Measurements from ENCODE around the gene CHRM4.
"Not testable (repeated sequence)": the region's sequence is repeated elsewhere in the genome, so short reads cannot be mapped to it uniquely, and the experiment has no call there.

The CHRM4 gene

GRCh38 chr11:46381819-46382645 lies 9.5 kb downstream of the CHRM4 start:
- DNase-seq (ENCODE audit: low read depth), result no peak

- no peak for DNase-seq (ENCODE audit: low read depth)
Observed at GRCh38 chr11:46381048-46381818, 10.3 kb downstream of the CHRM4 start, which contains the start of gene MDK. TSS of gene MDK (plus strand) at chr11:46381669. CDS start at chr11:46382058, 389 bp downstream.

GRCh38 chr11:46380340-46381047 lies 11.1 kb downstream of the CHRM4 start:
- DNase-seq (ENCODE audit: low read depth), result peak; percentile 38

GRCh38 chr11:46379482-46380293 lies 11.9 kb downstream of the CHRM4 start:
- DNase-seq (ENCODE audit: low read depth), result not testable (repeated sequence)

- no peak for DNase-seq (ENCODE audit: low read depth)
Observed at GRCh38 chr11:46378811-46379481, 12.6 kb downstream of the CHRM4 start.

GRCh38 chr11:46378296-46378695 lies 13.3 kb downstream of the CHRM4 start:
- no peak for DNase-seq (ENCODE audit: low read depth)

GRCh38 chr11:46377831-46378230 lies 13.7 kb downstream of the CHRM4 start:
- DNase-seq (ENCODE audit: low read depth), result no peak

GRCh38 chr11:46377290-46377689 lies 14.3 kb downstream of the CHRM4 start:
- no peak for DNase-seq (ENCODE audit: low read depth)

GRCh38 chr11:46376258-46377050 lies 15.1 kb downstream of the CHRM4 start:
- no peak for DNase-seq (ENCODE audit: low read depth)

- DNase-seq (ENCODE audit: low read depth), result no peak
Observed at GRCh38 chr11:46375392-46376101, 16.0 kb downstream of the CHRM4 start.

GRCh38 chr11:46374815-46375214 lies 16.8 kb downstream of the CHRM4 start:
- DNase-seq (ENCODE audit: low read depth), result no peak

GRCh38 chr11:46373787-46374740 lies 17.5 kb downstream of the CHRM4 start:
- no peak for DNase-seq (ENCODE audit: low read depth)

GRCh38 chr11:46372501-46372900 lies 19.1 kb downstream of the CHRM4 start:
- not testable (repeated sequence) for DNase-seq (ENCODE audit: low read depth)

GRCh38 chr11:46372086-46372485 lies 19.5 kb downstream of the CHRM4 start:
- DNase-seq (ENCODE audit: low read depth), result no peak

GRCh38 chr11:46371262-46371661 lies 20.3 kb downstream of the CHRM4 start:
- DNase-seq (ENCODE audit: low read depth), result not testable (repeated sequence)

- DNase-seq (ENCODE audit: low read depth), result no peak
Observed at GRCh38 chr11:46370253-46370652, 21.3 kb downstream of the CHRM4 start.

GRCh38 chr11:46369458-46370152 lies 22.0 kb downstream of the CHRM4 start:
- no peak for DNase-seq (ENCODE audit: low read depth)

- no peak for DNase-seq (ENCODE audit: low read depth)
Observed at GRCh38 chr11:46367916-46368267, 23.7 kb downstream of the CHRM4 start.

All from activated gamma-delta T cell treated with anti-CD3 and anti-CD28 coated beads, Interleukin-2, amount 50 U/mL, for 16 hours (primary cell).